Osteoblast (primary cell): ENCODE data around the gene APOC1. TPM values are rescaled to one million over a fixed set of nuclear protein-coding genes. Genes with fewer than 3 reads are reported as not detected.
"Not testable (repeated sequence)": the region's sequence is repeated elsewhere in the genome, so short reads cannot be mapped to it uniquely, and the experiment has no call there.

ENCODE experiments used
- DNase-seq: peaks from one replicate; pipeline ENCODE4 v3.0.0; 2011; ENCODE audit warnings: low spot score, mixed read lengths; ENCODE audit not compliant: insufficient read length; ENCODE audit errors: missing footprints
- H2AFZ ChIP-seq: 2 replicates; pipeline ENCODE4 v1.6.0; 2011; ENCODE audit warnings: mild to moderate bottlenecking, low read length
- H3K27ac ChIP-seq: 2 replicates; pipeline ENCODE4 v1.5.1; 2011; ENCODE audit warnings: mild to moderate bottlenecking, low read depth, low read length, moderate library complexity
- H3K27me3 ChIP-seq: 2 replicates; pipeline ENCODE4 v1.6.0; 2012; ENCODE audit warnings: mild to moderate bottlenecking, control low read depth, inconsistent platforms, low read length, moderate library complexity; ENCODE audit not compliant: insufficient read depth
- H3K36me3 ChIP-seq: 2 replicates; pipeline ENCODE4 v1.5.1; 2011; ENCODE audit warnings: mild to moderate bottlenecking, low read length, control low read depth, moderate library complexity; ENCODE audit not compliant: insufficient read depth
- H3K4me1 ChIP-seq: 2 replicates; pipeline ENCODE4 v1.5.1; 2011; ENCODE audit warnings: mild to moderate bottlenecking, low read length, control low read depth, moderate library complexity; ENCODE audit not compliant: insufficient read depth
- H3K4me2 ChIP-seq: 2 replicates; pipeline ENCODE4 v1.6.0; 2011; ENCODE audit warnings: mild to moderate bottlenecking, low read length; ENCODE audit not compliant: insufficient read depth
- H3K4me3 ChIP-seq: fragments of 200-600 bp; sonication (generic); 3 replicates; pipeline ENCODE4 v1.5.1; 2012; ENCODE audit warnings: mild to moderate bottlenecking, low read length, inconsistent platforms; ENCODE audit not compliant: insufficient read depth
- H3K79me2 ChIP-seq: 2 replicates; pipeline ENCODE4 v1.6.0; 2012; ENCODE audit warnings: mild to moderate bottlenecking, low read length, control low read depth, inconsistent platforms; ENCODE audit not compliant: insufficient read depth
- H3K9me3 ChIP-seq: 2 replicates; pipeline ENCODE4 v1.5.1; 2011; ENCODE audit warnings: low read depth, low read length, control low read depth
- H4K20me1 ChIP-seq: 2 replicates; pipeline ENCODE4 v1.6.0; 2012; ENCODE audit warnings: mild to moderate bottlenecking, low read length, control low read depth; ENCODE audit not compliant: insufficient read depth
- total RNA-seq: library from RNA; depleted of rRNA; stranded (reverse); fragments of >200 nt; gene quantifications from 2 replicates; pipeline ENCODE4 v1.2.3, GENCODE V29; 2012
- TF ChIP-seq, protein P1 (sequence below): IDR thresholded peaks from 2 replicates; pipeline ENCODE4 v1.5.1; 2011; ENCODE audit warnings: mild to moderate bottlenecking, low read depth, low read length, moderate library complexity; ENCODE audit errors: extremely low read depth

APOC1 gene
- total RNA-seq, 1 donor = 1.4 TPM

GRCh38 chr19:44908836-44909261 is 5.6 kb upstream of the APOC1 start:
- DNase-seq = peak; percentile 57
- H3K4me1 ChIP-seq = peaks cover 8% of the 10 kb centered on the region
- H3K27ac ChIP-seq = no peak overlapping the region
- H3K79me2 ChIP-seq = no peaks in the 10 kb centered on the region
- H3K9me3 ChIP-seq = no peaks in the 10 kb centered on the region
- no peak overlapping the region for H3K4me2 ChIP-seq
- no peaks in the 10 kb centered on the region for H3K36me3 ChIP-seq
- no peak overlapping the region for H2AFZ ChIP-seq
- no peak overlapping the region for H3K4me3 ChIP-seq
- TF ChIP-seq, protein P1, sequence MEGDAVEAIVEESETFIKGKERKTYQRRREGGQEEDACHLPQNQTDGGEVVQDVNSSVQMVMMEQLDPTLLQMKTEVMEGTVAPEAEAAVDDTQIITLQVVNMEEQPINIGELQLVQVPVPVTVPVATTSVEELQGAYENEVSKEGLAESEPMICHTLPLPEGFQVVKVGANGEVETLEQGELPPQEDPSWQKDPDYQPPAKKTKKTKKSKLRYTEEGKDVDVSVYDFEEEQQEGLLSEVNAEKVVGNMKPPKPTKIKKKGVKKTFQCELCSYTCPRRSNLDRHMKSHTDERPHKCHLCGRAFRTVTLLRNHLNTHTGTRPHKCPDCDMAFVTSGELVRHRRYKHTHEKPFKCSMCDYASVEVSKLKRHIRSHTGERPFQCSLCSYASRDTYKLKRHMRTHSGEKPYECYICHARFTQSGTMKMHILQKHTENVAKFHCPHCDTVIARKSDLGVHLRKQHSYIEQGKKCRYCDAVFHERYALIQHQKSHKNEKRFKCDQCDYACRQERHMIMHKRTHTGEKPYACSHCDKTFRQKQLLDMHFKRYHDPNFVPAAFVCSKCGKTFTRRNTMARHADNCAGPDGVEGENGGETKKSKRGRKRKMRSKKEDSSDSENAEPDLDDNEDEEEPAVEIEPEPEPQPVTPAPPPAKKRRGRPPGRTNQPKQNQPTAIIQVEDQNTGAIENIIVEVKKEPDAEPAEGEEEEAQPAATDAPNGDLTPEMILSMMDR = no peak
- peaks cover 14% of the 10 kb centered on the region for H3K27me3 ChIP-seq
- H4K20me1 ChIP-seq = peaks cover 3% of the 10 kb centered on the region

DNA sequence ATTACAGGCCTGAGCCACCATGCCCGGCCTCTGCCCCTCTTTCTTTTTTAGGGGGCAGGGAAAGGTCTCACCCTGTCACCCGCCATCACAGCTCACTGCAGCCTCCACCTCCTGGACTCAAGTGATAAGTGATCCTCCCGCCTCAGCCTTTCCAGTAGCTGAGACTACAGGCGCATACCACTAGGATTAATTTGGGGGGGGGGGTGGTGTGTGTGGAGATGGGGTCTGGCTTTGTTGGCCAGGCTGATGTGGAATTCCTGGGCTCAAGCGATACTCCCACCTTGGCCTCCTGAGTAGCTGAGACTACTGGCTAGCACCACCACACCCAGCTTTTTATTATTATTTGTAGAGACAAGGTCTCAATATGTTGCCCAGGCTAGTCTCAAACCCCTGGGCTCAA is 4.6 kb upstream of the APOC1 start:
- Histone ChIP-seq H2AFZ (no peak overlapping the region), H3K4me1 (peaks cover 7% of the 10 kb centered on the region), H3K27ac (no peak overlapping the region), H3K9me3 (no peaks in the 10 kb centered on the region), H3K27me3 (peaks cover 14% of the 10 kb centered on the region), H3K79me2 (no peaks in the 10 kb centered on the region), H4K20me1 (no peaks in the 10 kb centered on the region), H3K36me3 (no peaks in the 10 kb centered on the region), H3K4me3 (no peak overlapping the region), H3K4me2 (no peak overlapping the region)
- DNase-seq = peak; percentile 44
- TF ChIP-seq, protein P1 = no peak

- not testable (repeated sequence) for H3K4me1 ChIP-seq, H3K36me3 ChIP-seq, H3K79me2 ChIP-seq, H4K20me1 ChIP-seq, H3K27ac ChIP-seq, H3K9me3 ChIP-seq, H3K4me3 ChIP-seq, H2AFZ ChIP-seq, H3K4me2 ChIP-seq, H3K27me3 ChIP-seq
- peak; percentile 38 for DNase-seq
Measured at GRCh38 chr19:44911896-44912295, 2.5 kb upstream of the APOC1 start.

DNA sequence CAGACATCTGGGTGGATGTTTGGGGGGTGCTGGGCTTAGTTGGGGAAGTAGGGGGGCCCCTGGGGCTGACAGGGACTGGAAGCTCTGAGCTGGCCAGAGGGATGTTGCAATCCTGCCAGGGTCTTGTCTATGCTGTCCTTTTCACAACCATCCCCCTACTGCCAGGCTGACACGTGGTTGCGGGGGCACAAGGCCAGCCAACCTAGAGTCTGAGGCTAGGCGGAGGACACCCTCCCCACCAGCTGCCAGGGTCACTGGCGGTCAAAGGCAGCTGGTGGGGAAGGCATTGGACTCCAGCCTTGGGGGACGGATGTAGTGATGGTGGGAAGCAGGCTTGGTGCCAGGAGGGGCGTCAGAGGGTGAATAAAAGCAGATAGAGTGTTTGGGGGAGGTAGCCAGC is 1.6 kb upstream of the APOC1 start:
- H3K79me2 ChIP-seq = no peaks in the 10 kb centered on the region
- TF ChIP-seq, protein P1 = no peak
- H3K9me3 ChIP-seq = no peaks in the 10 kb centered on the region
- no peaks in the 10 kb centered on the region for H3K36me3 ChIP-seq
- H3K4me3 ChIP-seq = no peak overlapping the region
- peaks cover 7% of the 10 kb centered on the region for H3K4me1 ChIP-seq
- peak; percentile 32 for DNase-seq
- no peaks in the 10 kb centered on the region for H4K20me1 ChIP-seq
- H3K4me2 ChIP-seq = no peak overlapping the region
- no peaks in the 10 kb centered on the region for H3K27me3 ChIP-seq
- no peak overlapping the region for H3K27ac ChIP-seq
- no peak overlapping the region for H2AFZ ChIP-seq

- H3K27me3 ChIP-seq, H2AFZ ChIP-seq, H3K4me3 ChIP-seq, H3K27ac ChIP-seq, H3K79me2 ChIP-seq, H3K36me3 ChIP-seq, H3K4me1 ChIP-seq, H4K20me1 ChIP-seq, H3K9me3 ChIP-seq: not testable (repeated sequence)
- peak overlapping the region; percentile 81 for H3K4me2 ChIP-seq
- DNase-seq = peak; percentile 60
Measured at GRCh38 chr19:44913512-44914432, 636 bp upstream of the APOC1 start.
